ENCODE results near the gene MTREX. TPM values are rescaled to one million over a fixed set of nuclear protein-coding genes. Genes with fewer than 3 reads are reported as not detected.

MTREX gene
- total RNA-seq, 1 experiment from 2014 or later: 102 TPM

GRCh38 chr5:55370291-55370925 lies 62.6 kb downstream of the MTREX start:
- DNase-seq (ENCODE audit: low spot score): no peak
- in situ Hi-C loops (cut with HindIII; ENCODE audit: low sequenced_read_pairs): no loop called here

- no peak for DNase-seq (ENCODE audit: low spot score)
- in situ Hi-C loops (cut with HindIII; ENCODE audit: low sequenced_read_pairs): no loop called here
Measured at GRCh38 chr5:55371145-55371544, 63.4 kb downstream of the MTREX start.

GRCh38 chr5:55372130-55372925 lies 64.5 kb downstream of the MTREX start:
- in situ Hi-C loops (cut with HindIII; ENCODE audit: low sequenced_read_pairs): no loop called here
- no peak for DNase-seq (ENCODE audit: low spot score)

- in situ Hi-C loops (cut with HindIII; ENCODE audit: low sequenced_read_pairs): no loop called here
- peak; percentile 36 for DNase-seq (ENCODE audit: low spot score)
Measured at GRCh38 chr5:55377810-55378209, 70.0 kb downstream of the MTREX start.

- in situ Hi-C loops (cut with HindIII; ENCODE audit: low sequenced_read_pairs): no loop called here
- no peak for DNase-seq (ENCODE audit: low spot score)
Measured at GRCh38 chr5:55383254-55383653, 75.5 kb downstream of the MTREX start.

GRCh38 chr5:55384072-55384471 lies 76.3 kb downstream of the MTREX start:
- DNase-seq (ENCODE audit: low spot score): no peak
- in situ Hi-C loops (cut with HindIII; ENCODE audit: low sequenced_read_pairs): no loop called here

GRCh38 chr5:55385227-55385626 lies 77.4 kb downstream of the MTREX start:
- in situ Hi-C loops (cut with HindIII; ENCODE audit: low sequenced_read_pairs): no loop called here
- no peak for DNase-seq (ENCODE audit: low spot score)

- in situ Hi-C loops (cut with HindIII; ENCODE audit: low sequenced_read_pairs): no loop called here
- DNase-seq (ENCODE audit: low spot score): no peak
Measured at GRCh38 chr5:55385846-55386245, 78.1 kb downstream of the MTREX start.

GRCh38 chr5:55386356-55386755 lies 78.6 kb downstream of the MTREX start:
- DNase-seq (ENCODE audit: low spot score): no peak
- in situ Hi-C loops (cut with HindIII; ENCODE audit: low sequenced_read_pairs): no loop called here

GRCh38 chr5:55387865-55388264 lies 80.1 kb downstream of the MTREX start:
- DNase-seq (ENCODE audit: low spot score): no peak
- in situ Hi-C loops (cut with HindIII; ENCODE audit: low sequenced_read_pairs): no loop called here

- in situ Hi-C loops (cut with HindIII; ENCODE audit: low sequenced_read_pairs): no loop called here
- DNase-seq (ENCODE audit: low spot score): no peak
Measured at GRCh38 chr5:55391707-55392106, 83.9 kb downstream of the MTREX start.

- no peak for DNase-seq (ENCODE audit: low spot score)
- in situ Hi-C loops (cut with HindIII; ENCODE audit: low sequenced_read_pairs): no loop called here
Measured at GRCh38 chr5:55392669-55393068, 84.9 kb downstream of the MTREX start.

GRCh38 chr5:55393501-55394175 lies 85.8 kb downstream of the MTREX start:
- DNase-seq (ENCODE audit: low spot score): no peak
- in situ Hi-C loops (cut with HindIII; ENCODE audit: low sequenced_read_pairs): no loop called here

GRCh38 chr5:55402199-55402598 lies 94.4 kb downstream of the MTREX start:
- in situ Hi-C loops (cut with HindIII; ENCODE audit: low sequenced_read_pairs): no loop called here
- DNase-seq (ENCODE audit: low spot score): no peak

GRCh38 chr5:55406292-55406691 lies 98.5 kb downstream of the MTREX start:
- in situ Hi-C loops (cut with HindIII; ENCODE audit: low sequenced_read_pairs): no loop called here
- no peak for DNase-seq (ENCODE audit: low spot score)

- peak; percentile 24 for DNase-seq (ENCODE audit: low spot score)
- in situ Hi-C loops (cut with HindIII; ENCODE audit: low sequenced_read_pairs): no loop called here
Measured at GRCh38 chr5:55407059-55407684, 99.4 kb downstream of the MTREX start.

GRCh38 chr5:55407984-55408383 lies 100.2 kb downstream of the MTREX start:
- DNase-seq (ENCODE audit: low spot score): no peak
- in situ Hi-C loops (cut with HindIII; ENCODE audit: low sequenced_read_pairs): no loop called here

GRCh38 chr5:55409775-55410174 lies 102.0 kb downstream of the MTREX start:
- in situ Hi-C loops (cut with HindIII; ENCODE audit: low sequenced_read_pairs): no loop called here
- no peak for DNase-seq (ENCODE audit: low spot score)

- in situ Hi-C loops (cut with HindIII; ENCODE audit: low sequenced_read_pairs): no loop called here
Measured at GRCh38 chr5:55410845-55411244, 103.1 kb downstream of the MTREX start.

GRCh38 chr5:55411876-55412275 lies 104.1 kb downstream of the MTREX start:
- in situ Hi-C loops (cut with HindIII; ENCODE audit: low sequenced_read_pairs): no loop called here
- no peak for DNase-seq (ENCODE audit: low spot score)

More at GRCh38 chr5:55410845-55411244, 103.1 kb downstream of the MTREX start:
- no peak for DNase-seq (ENCODE audit: low spot score)

Data from G401 (cell line).